Naive thymus-derived CD4-positive, alpha-beta T cell (primary cell): ENCODE measurements around the gene KIF19. TPM values are rescaled to one million over a fixed set of nuclear protein-coding genes. Genes with fewer than 3 reads are reported as not detected.
"Not testable (repeated sequence)": the region's sequence is repeated elsewhere in the genome, so short reads cannot be mapped to it uniquely, and the experiment has no call there.

Experiments used
- ATAC-seq: fragments of 150-1000 bp; cut with Tn5 transposase; 2 replicates; pipeline ENCODE4 v1.10.0; 2021; ENCODE audit warnings: mild to moderate bottlenecking, moderate library complexity
- CTCF ChIA-PET: fragments of 350-600 bp; sonication (Branson Sonifier 250); formaldehyde crosslinking; loops from one replicate; lab custom pipeline; 2021; ENCODE audit warnings: antibody characterized with exemption; lab: Charles Lee
- POLR2A ChIA-PET: fragments of 350-600 bp; sonication (Branson Sonifier 250); formaldehyde crosslinking; loops from one replicate; lab custom pipeline; 2021; ENCODE audit warnings: antibody characterized with exemption, inconsistent platforms; lab: Charles Lee
- DNase-seq, 9 donors: peaks; one replicate each; pipeline versions ENCODE4 v3.0.0 to v3.0.0-alpha.2; 2020 to 2022; ENCODE audit warnings: mixed read lengths in 1 of 9
- H3K27ac ChIP-seq: one replicate; pipeline ENCODE4 v1.7.0; 2013; ENCODE audit warnings: mild to moderate bottlenecking, low read depth, low read length, moderate library complexity
- H3K27me3 ChIP-seq, 2 donors: one replicate each; pipeline ENCODE4 v1.7.0; 2013; ENCODE audit warnings: low read length in 2 of 2, mild to moderate bottlenecking in 2 of 2, moderate library complexity in 2 of 2; ENCODE audit not compliant: control insufficient read depth in 2 of 2, insufficient read depth in 2 of 2
- H3K36me3 ChIP-seq, 3 experiments: 1 replicate in 2 of 3; 2 replicates in 1 of 3; pipeline ENCODE4 v1.7.0; 2013; ENCODE audit warnings: low read length in 3 of 3, mild to moderate bottlenecking in 3 of 3, moderate library complexity in 1 of 3; ENCODE audit not compliant: insufficient read depth in 3 of 3, control insufficient read depth in 2 of 3
- H3K4me1 ChIP-seq, 2 donors: one replicate each; pipeline ENCODE4 v1.7.0; 2013; ENCODE audit warnings: low read length in 2 of 2, mild to moderate bottlenecking in 2 of 2, moderate library complexity in 1 of 2; ENCODE audit not compliant: control insufficient read depth in 2 of 2, insufficient read depth in 2 of 2
- H3K4me3 ChIP-seq: 2 replicates; pipeline ENCODE4 v1.7.0; 2013; ENCODE audit warnings: mild to moderate bottlenecking, low read length
- H3K9me3 ChIP-seq, 3 experiments: 1 replicate in 2 of 3; 2 replicates in 1 of 3; pipeline ENCODE4 v1.7.0; 2013; ENCODE audit warnings: low read length in 3 of 3; ENCODE audit not compliant: control insufficient read depth in 2 of 3
- H3K27ac Mint-ChIP-seq, 9 donors: one replicate each; pipeline ENCODE4 v1.8.0; 2020 to 2022; ENCODE audit warnings: mixed read lengths in 9 of 9, mild to moderate bottlenecking in 8 of 9, moderate library complexity in 5 of 9, inconsistent platforms in 2 of 9
- H3K27me3 Mint-ChIP-seq, 5 donors: one replicate each; pipeline ENCODE4 v1.8.0; 2021 to 2022; ENCODE audit warnings: mixed read lengths in 5 of 5, mild to moderate bottlenecking in 1 of 5
- H3K36me3 Mint-ChIP-seq, 5 donors: one replicate each; pipeline ENCODE4 v1.8.0; 2020 to 2022; ENCODE audit warnings: mixed read lengths in 5 of 5, mild to moderate bottlenecking in 3 of 5, inconsistent platforms in 1 of 5
- H3K4me1 Mint-ChIP-seq, 7 donors: one replicate each; pipeline ENCODE4 v1.8.0; 2020 to 2022; ENCODE audit warnings: mixed read lengths in 7 of 7, mild to moderate bottlenecking in 3 of 7, inconsistent platforms in 1 of 7
- H3K4me3 Mint-ChIP-seq, 10 donors: one replicate each; pipeline ENCODE4 v1.8.0; 2020 to 2022; ENCODE audit warnings: mild to moderate bottlenecking in 10 of 10, mixed read lengths in 10 of 10, moderate library complexity in 6 of 10, inconsistent platforms in 2 of 10
- H3K9me3 Mint-ChIP-seq, 11 donors: one replicate each; pipeline ENCODE4 v1.8.0; 2020 to 2022; ENCODE audit warnings: mixed read lengths in 11 of 11, mild to moderate bottlenecking in 4 of 11, inconsistent platforms in 1 of 11, moderate library complexity in 1 of 11
- intact Hi-C, 2 donors: fragments of 100-400 bp; cut with micrococcal nuclease; formaldehyde crosslinking; loops; one replicate each; pipeline ENCODE4 v1.15.1; 2023
- polyA plus RNA-seq, 2 donors: library from polyadenylated mRNA; unstranded; fragments of 300-500 nt; fragmentation: Illumina TruSeq; gene quantifications; one replicate each; pipeline ENCODE4 v1.2.3, GENCODE V29; 2021
- total RNA-seq, 6 experiments: library from RNA in 5 of 6; stranded (reverse) in 5 of 6; gene quantifications; 1 replicate in 5 of 6; 2 replicates in 1 of 6; pipeline ENCODE4 v1.2.3 and lab custom pipeline; 2021 to 2026

The KIF19 gene
- total and polyA plus RNA-seq, 7 experiments from 2014 or later: 0.34 to 1.2 (median 0.47) TPM; not detected in 3

DNA sequence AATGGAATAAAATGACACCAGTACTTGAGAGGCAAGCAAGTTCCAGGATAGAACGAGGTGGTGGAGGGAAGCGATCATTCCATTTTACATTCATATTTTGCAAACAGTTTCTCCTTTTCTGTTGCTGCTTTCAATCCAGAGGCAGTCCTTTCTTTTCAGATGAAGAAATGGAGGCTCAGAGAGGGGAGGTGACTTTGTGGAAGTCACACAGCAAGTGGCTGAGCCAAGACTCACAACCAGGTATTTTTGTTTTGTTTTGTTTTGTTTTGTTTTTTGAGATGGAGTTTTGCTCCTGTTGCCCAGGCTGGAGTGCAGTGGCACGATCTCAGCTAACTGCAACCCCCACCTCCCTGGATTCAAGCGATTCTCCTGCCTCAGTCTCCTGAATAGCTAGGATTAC lies 70.5 kb downstream of the KIF19 start:
- ATAC-seq: no peak
- intact Hi-C loops: no loop called here
- Histone ChIP-seq H3K4me3 (no peak overlapping the region), H3K4me1 (no peaks in the 10 kb centered on the region), H3K27ac (no peak overlapping the region), H3K27me3 (no peaks in the 10 kb centered on the region), H3K9me3 (no peaks in the 10 kb centered on the region), H3K36me3 (no peaks in the 10 kb centered on the region)
- no peaks in the 10 kb centered on the region for H3K36me3 Mint-ChIP-seq
- no peak overlapping the region for H3K27ac Mint-ChIP-seq
- H3K4me1 Mint-ChIP-seq: no peaks in the 10 kb centered on the region
- ChIA-PET CTCF (no interaction called here), POLR2A (no interaction called here)
- no peak for DNase-seq
- no peak overlapping the region for H3K4me3 Mint-ChIP-seq
- peaks cover 0 to 12% (median 0%) of the 10 kb centered on the region in 5 donors for H3K27me3 Mint-ChIP-seq
- peaks cover 0 to 3% (median 0%) of the 10 kb centered on the region in 11 donors for H3K9me3 Mint-ChIP-seq

- Mint-ChIP-seq H3K4me3 (no peak overlapping the region), H3K9me3 (peaks cover 0 to 1% (median 0%) of the 10 kb centered on the region in 11 donors), H3K4me1 (peaks cover 0 to 2% (median 0%) of the 10 kb centered on the region in 7 donors), H3K27me3 (peaks cover 0 to 13% (median 4%) of the 10 kb centered on the region in 5 donors), H3K27ac (no peak overlapping the region), H3K36me3 (no peaks in the 10 kb centered on the region)
- CTCF ChIA-PET: no interaction called here
- H3K4me3 ChIP-seq: no peak overlapping the region
- intact Hi-C loops: no loop called here
- no peak for ATAC-seq
- DNase-seq: no peak
- H3K9me3 ChIP-seq: no peaks in the 10 kb centered on the region
- no peaks in the 10 kb centered on the region for H3K4me1 ChIP-seq
- no peaks in the 10 kb centered on the region for H3K27me3 ChIP-seq
- H3K27ac ChIP-seq: no peak overlapping the region
- POLR2A ChIA-PET: no interaction called here
- no peaks in the 10 kb centered on the region for H3K36me3 ChIP-seq
Observed at GRCh38 chr17:74402048-74402447, 76.0 kb downstream of the KIF19 start.

- ChIA-PET POLR2A (no interaction called here), CTCF (interaction anchor here (1.0 kb wide), 1 partner anchor 36 kb away, joined by 3 read pairs; the partner anchor contains the start of gene GPR142)
- no peak overlapping the region for H3K4me3 Mint-ChIP-seq
- Histone ChIP-seq H3K27me3 (no peaks in the 10 kb centered on the region), H3K9me3 (no peaks in the 10 kb centered on the region), H3K27ac (no peak overlapping the region), H3K36me3 (no peaks in the 10 kb centered on the region), H3K4me1 (no peaks in the 10 kb centered on the region), H3K4me3 (no peak overlapping the region)
- ATAC-seq (no peak), DNase-seq (no peak)
- no peak overlapping the region for H3K27ac Mint-ChIP-seq
- intact Hi-C loops: no loop called here
- H3K4me1 Mint-ChIP-seq: peaks cover 0 to 2% (median 0%) of the 10 kb centered on the region in 7 donors
- H3K9me3 Mint-ChIP-seq: peaks cover 0 to 1% (median 0%) of the 10 kb centered on the region in 11 donors
- H3K36me3 Mint-ChIP-seq: no peaks in the 10 kb centered on the region
- H3K27me3 Mint-ChIP-seq: peaks cover 0 to 13% (median 4%) of the 10 kb centered on the region in 5 donors
Observed at GRCh38 chr17:74403512-74404137, 77.6 kb downstream of the KIF19 start.

DNA sequence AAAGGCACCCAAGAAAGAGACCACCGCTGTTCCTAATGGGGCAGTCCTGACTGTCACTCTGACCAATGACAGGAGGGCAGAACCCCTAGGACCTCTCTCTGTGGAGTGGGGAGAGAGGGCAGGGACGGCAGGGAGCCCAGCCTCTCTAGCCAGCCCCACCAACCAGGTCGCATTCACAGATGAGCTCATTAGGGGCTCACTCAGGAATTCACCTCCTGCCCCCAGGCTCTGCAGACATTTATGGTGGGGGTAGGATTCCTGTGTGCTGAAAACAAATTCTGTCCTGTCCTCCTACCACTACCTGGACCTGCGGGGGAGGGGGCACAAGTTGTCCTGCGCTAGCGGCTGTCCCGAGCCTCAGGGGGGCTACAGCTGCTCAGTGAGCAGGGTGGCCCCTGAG lies 78.2 kb downstream of the KIF19 start:
- ChIA-PET POLR2A (no interaction called here), CTCF (no interaction called here)
- H3K27me3 Mint-ChIP-seq: peaks cover 0 to 13% (median 4%) of the 10 kb centered on the region in 5 donors
- no peaks in the 10 kb centered on the region for H3K36me3 Mint-ChIP-seq
- peaks cover 0 to 2% (median 0%) of the 10 kb centered on the region in 7 donors for H3K4me1 Mint-ChIP-seq
- Histone ChIP-seq H3K9me3 (no peaks in the 10 kb centered on the region), H3K4me3 (no peak overlapping the region), H3K4me1 (no peaks in the 10 kb centered on the region), H3K27me3 (no peaks in the 10 kb centered on the region), H3K27ac (no peak overlapping the region), H3K36me3 (no peaks in the 10 kb centered on the region)
- DNase-seq (no peak), ATAC-seq (no peak)
- peaks cover 0 to 1% (median 0%) of the 10 kb centered on the region in 11 donors for H3K9me3 Mint-ChIP-seq
- H3K27ac Mint-ChIP-seq: no peak overlapping the region
- no peak overlapping the region for H3K4me3 Mint-ChIP-seq
- intact Hi-C loops: no loop called here

- intact Hi-C loops: no loop called here
- ATAC-seq (no peak), DNase-seq (no peak)
- no peaks in the 10 kb centered on the region for H3K36me3 Mint-ChIP-seq
- ChIA-PET CTCF (no interaction called here), POLR2A (no interaction called here)
- peaks cover 0 to 2% (median 0%) of the 10 kb centered on the region in 7 donors for H3K4me1 Mint-ChIP-seq
- H3K27ac ChIP-seq: no peak overlapping the region
- H3K27ac Mint-ChIP-seq: no peak overlapping the region
- no peaks in the 10 kb centered on the region for H3K9me3 ChIP-seq
- H3K9me3 Mint-ChIP-seq: peaks cover 0 to 1% (median 0%) of the 10 kb centered on the region in 11 donors
- H3K36me3 ChIP-seq: no peaks in the 10 kb centered on the region
- H3K4me3 ChIP-seq: no peak overlapping the region
- H3K4me3 Mint-ChIP-seq: no peak overlapping the region
- no peaks in the 10 kb centered on the region for H3K27me3 ChIP-seq
- H3K27me3 Mint-ChIP-seq: peaks cover 0 to 11% (median 4%) of the 10 kb centered on the region in 5 donors
- no peaks in the 10 kb centered on the region for H3K4me1 ChIP-seq
Observed at GRCh38 chr17:74404789-74405188, 78.8 kb downstream of the KIF19 start.

DNA sequence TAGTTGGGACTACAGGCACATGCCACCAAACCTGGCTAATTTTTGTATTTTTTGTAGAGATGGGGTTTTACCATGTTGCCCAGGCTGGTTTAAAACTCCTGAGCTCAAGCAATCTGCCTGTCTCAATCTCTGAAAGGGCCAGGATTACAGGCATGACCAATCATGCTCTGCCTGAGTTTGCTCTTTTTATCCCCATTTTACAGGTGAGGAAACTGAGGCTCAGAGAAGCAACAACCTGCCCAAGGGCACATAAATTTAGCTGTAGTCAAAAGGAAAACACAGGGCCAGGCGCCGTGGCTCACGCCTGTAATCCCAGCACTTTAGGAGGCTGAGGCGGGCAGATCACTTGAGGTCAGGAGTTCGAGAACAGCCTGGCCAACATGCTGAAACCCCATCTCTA lies 79.3 kb downstream of the KIF19 start:
- H3K27me3 ChIP-seq, H3K4me1 Mint-ChIP-seq, H3K9me3 Mint-ChIP-seq, POLR2A ChIA-PET, CTCF ChIA-PET, H3K4me3 ChIP-seq, ATAC-seq, intact Hi-C loops, H3K4me3 Mint-ChIP-seq, H3K36me3 Mint-ChIP-seq, H3K27me3 Mint-ChIP-seq, H3K36me3 ChIP-seq, H3K4me1 ChIP-seq, H3K27ac ChIP-seq, DNase-seq, H3K27ac Mint-ChIP-seq, H3K9me3 ChIP-seq: not testable (repeated sequence)
